ENCODE data around the gene TRIM8. TPM values are rescaled to one million over a fixed set of nuclear protein-coding genes. Genes with fewer than 3 reads are reported as not detected.
A peak's percentile ranks its signal among the peaks of the same experiment; 100 is the strongest.

The TRIM8 gene
- total RNA-seq, 1 donor from 2014 or later = 126 TPM

DNA sequence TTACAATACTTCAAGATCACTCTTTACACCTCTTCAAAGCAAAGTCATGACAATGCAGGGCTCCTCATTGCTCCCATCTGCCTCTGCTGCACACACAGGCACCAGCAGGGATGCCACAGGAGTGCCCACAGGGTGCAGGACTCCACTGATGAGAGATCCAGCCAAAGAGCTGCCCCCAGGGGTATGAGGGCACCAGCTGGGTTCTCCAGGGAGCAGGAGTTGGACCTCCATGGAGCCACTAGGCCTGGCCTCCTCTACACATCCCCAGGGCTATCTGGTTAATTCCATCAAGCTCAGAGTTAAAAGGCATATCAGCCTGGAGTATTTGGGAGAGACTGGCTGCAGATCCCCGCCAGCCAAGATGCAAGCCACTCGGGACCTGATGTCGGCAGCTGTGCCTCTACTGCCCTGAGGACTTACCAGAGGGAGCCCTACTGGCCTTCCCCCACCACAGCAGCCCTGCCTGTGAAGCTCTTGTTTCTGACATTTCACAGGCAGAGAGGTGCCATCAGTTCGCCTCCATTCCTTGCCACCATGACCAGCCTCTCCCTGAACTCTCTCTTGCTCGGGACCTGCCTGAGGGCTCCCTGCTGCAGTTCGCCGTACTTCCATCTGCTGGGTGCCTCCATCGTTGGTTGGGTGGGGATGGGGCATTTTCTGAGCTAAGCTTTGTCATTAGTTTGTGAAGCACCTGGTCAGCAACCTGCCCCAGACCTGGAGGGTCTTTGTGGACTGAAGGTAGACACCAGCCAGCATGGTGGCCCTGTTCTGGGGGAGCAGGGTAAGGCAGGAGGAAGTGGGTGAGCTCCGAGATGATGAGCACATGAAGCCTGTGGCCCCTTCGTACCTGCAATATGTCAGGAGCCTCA is 12.5 kb upstream of the TRIM8 start:
- H3K4me3 ChIP-seq = no peak overlapping the region
- H3K27me3 ChIP-seq = no peaks in the 10 kb centered on the region
- no peak for DNase-seq (ENCODE audit: extremely low spot score in 2 of 2)
- TF ChIP-seq POLR2A (IDR thresholded peaks at IDR 0.05) (no peak), POLR2AphosphoS5 (IDR thresholded peaks at IDR 0.05; ENCODE audit: insufficient read depth in 1 of 2, low read depth in 1 of 2) (no peak), CTCF (IDR thresholded peaks at IDR 0.05) (no peak)
- intact Hi-C loops (cut with DNase I) = no loop called here
- H3K27ac ChIP-seq = peak overlapping the region; percentile 60
- H3K9me3 ChIP-seq = no peaks in the 10 kb centered on the region
- H3K36me3 ChIP-seq = peaks cover 0 to 16% of the 10 kb centered on the region in 2 donors
- H3K4me1 ChIP-seq = peaks cover 69% of the 10 kb centered on the region

DNA sequence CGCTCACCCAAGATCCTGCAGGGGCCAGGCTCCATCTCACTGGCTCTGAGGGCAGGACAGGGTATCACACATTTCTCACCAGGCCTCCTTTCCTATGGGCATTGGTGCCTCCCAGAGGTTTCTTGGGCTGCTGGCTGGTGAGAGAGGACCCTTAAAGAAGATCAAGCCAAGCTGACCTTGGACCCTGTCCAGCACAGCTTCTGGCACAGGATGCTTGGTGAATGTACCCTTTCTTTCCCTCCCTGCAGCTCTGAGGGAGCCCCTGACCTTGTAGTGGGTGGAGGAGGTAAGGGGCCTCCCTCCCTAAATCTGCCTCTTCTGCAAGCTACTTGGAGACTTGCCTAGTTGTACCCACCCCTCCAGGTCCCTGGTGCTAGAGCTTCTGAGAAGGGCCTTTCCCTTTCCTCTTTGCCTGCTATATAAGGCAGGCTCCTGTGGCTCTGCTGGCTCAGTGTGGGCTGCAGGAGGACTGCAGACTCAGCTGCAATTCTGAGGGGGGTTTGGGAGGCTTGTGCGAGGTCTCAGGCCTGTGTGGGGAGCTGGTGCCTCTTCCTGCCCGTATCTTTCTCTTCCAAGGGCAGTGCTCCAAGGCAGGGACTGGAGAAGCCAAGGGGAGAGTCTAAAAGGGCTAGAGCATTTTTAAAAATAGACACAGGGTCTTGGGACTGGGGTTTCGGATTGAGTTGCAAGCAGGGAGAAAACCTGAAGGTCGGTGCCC is 11.7 kb upstream of the TRIM8 start:
- no peak overlapping the region for H3K4me3 ChIP-seq
- H3K27me3 ChIP-seq = no peaks in the 10 kb centered on the region
- peaks cover 0 to 16% of the 10 kb centered on the region in 2 donors for H3K36me3 ChIP-seq
- intact Hi-C loops (cut with DNase I) = no loop called here
- no peak for DNase-seq (ENCODE audit: extremely low spot score in 2 of 2)
- peaks cover 61% of the 10 kb centered on the region for H3K4me1 ChIP-seq
- H3K9me3 ChIP-seq = no peaks in the 10 kb centered on the region
- TF ChIP-seq POLR2AphosphoS5 (IDR thresholded peaks at IDR 0.05; ENCODE audit: insufficient read depth in 1 of 2, low read depth in 1 of 2) (peak in 1 of 2 donors; percentile 4), POLR2A (IDR thresholded peaks at IDR 0.05) (no peak)
- peak overlapping the region; percentile 60 for H3K27ac ChIP-seq

GRCh38 chr10:102633287-102633686 is 11.0 kb upstream of the TRIM8 start:
- Histone ChIP-seq H3K4me1 (peaks cover 53% of the 10 kb centered on the region), H3K27ac (peak overlapping the region; percentile 60), H3K4me3 (no peak overlapping the region), H3K9me3 (no peaks in the 10 kb centered on the region), H3K27me3 (no peaks in the 10 kb centered on the region), H3K36me3 (peaks cover 0 to 16% of the 10 kb centered on the region in 2 donors)
- TF ChIP-seq POLR2A (IDR thresholded peaks at IDR 0.05) (no peak), CTCF (IDR thresholded peaks at IDR 0.05) (no peak), POLR2AphosphoS5 (IDR thresholded peaks at IDR 0.05; ENCODE audit: insufficient read depth in 1 of 2, low read depth in 1 of 2) (no peak)
- intact Hi-C loops (cut with DNase I) = no loop called here
- no peak for DNase-seq (ENCODE audit: extremely low spot score in 2 of 2)

- TF ChIP-seq CTCF (IDR thresholded peaks at IDR 0.05) (no peak), POLR2A (IDR thresholded peaks at IDR 0.05) (no peak), POLR2AphosphoS5 (IDR thresholded peaks at IDR 0.05; ENCODE audit: insufficient read depth in 1 of 2, low read depth in 1 of 2) (no peak)
- peaks cover 0 to 16% of the 10 kb centered on the region in 2 donors for H3K36me3 ChIP-seq
- peak overlapping the region; percentile 60 for H3K27ac ChIP-seq
- no peaks in the 10 kb centered on the region for H3K9me3 ChIP-seq
- H3K27me3 ChIP-seq = no peaks in the 10 kb centered on the region
- no peak overlapping the region for H3K4me3 ChIP-seq
- peaks cover 49% of the 10 kb centered on the region for H3K4me1 ChIP-seq
- intact Hi-C loops (cut with DNase I) = no loop called here
- DNase-seq (ENCODE audit: extremely low spot score in 2 of 2) = no peak
These were observed 10.4 kb upstream of the TRIM8 start for GRCh38 chr10:102633848-102634247.

DNA sequence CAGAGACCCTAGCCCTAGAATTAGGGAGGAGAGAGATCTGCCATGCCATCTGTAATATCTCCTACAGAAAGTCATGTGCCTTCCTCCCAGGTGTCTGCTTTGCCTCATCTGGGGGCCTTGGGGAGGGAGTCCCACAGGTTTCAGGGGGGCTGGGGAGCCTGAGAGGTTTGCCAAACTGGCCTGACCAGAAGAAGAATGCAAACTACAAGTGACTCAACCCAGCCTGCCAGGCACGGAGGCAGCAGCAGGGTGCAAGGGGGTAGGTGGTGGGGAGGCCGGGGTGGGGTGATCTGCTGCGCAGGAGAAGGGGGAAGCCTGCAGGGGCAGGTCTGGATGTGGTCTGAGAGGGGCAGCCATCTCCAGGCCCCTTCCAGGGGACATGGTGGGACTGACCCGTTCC is 9.6 kb upstream of the TRIM8 start:
- Histone ChIP-seq H3K27me3 (no peaks in the 10 kb centered on the region), H3K4me1 (peaks cover 41% of the 10 kb centered on the region), H3K4me3 (no peak overlapping the region), H3K36me3 (peaks cover 0 to 16% of the 10 kb centered on the region in 2 donors), H3K9me3 (no peaks in the 10 kb centered on the region), H3K27ac (no peak overlapping the region)
- intact Hi-C loops (cut with DNase I) = no loop called here
- TF ChIP-seq POLR2A (IDR thresholded peaks at IDR 0.05) (no peak), POLR2AphosphoS5 (IDR thresholded peaks at IDR 0.05; ENCODE audit: insufficient read depth in 1 of 2, low read depth in 1 of 2) (no peak), CTCF (IDR thresholded peaks at IDR 0.05) (no peak)
- no peak for DNase-seq (ENCODE audit: extremely low spot score in 2 of 2)

All from vagina (tissue), 2 donors.